Measurements from ENCODE around the gene TMEM178B.

DNA sequence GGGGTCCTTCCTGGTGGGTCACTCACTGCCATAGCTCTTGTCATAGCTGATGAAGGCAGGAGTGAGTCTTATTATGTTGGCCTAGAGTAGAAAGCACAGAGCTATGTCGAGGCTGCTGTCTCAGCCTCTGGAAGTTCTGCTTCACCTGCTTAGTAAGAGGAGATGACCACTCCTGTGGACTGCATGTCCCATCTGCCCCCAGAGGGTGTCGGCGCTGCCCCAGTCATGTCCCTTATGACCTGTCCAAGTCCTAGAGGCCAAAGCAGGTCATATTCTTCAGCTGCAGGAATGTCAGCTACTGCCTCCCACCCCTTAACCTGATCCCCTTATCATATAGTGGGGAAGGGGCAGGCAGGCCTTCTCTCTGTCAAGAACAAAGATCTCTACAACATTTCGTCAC is 405.0 kb downstream of the TMEM178B start:
- TF ChIP-seq CTCF (IDR thresholded peaks at IDR 0.05; ENCODE audit: poor library complexity): no peak
- no peak for TF ChIP-seq EZH2phosphoT487 (IDR thresholded peaks at IDR 0.05; ENCODE audit: low read depth, severe bottlenecking, unreplicated experiment)
- no peak for TF ChIP-seq EZH2 (IDR thresholded peaks at IDR 0.05; ENCODE audit: borderline replicate concordance)
